WI38 (cell line): ENCODE measurements around the gene PKIG.

Source experiments
- H3K4me3 ChIP-seq: 2 replicates; pipeline ENCODE4 v1.5.1; 2011; ENCODE audit warnings: low read depth, mild to moderate bottlenecking, control low read depth, low read length
- CTCF ChIP-seq: IDR thresholded peaks from 2 replicates; pipeline ENCODE4 v1.5.1; 2012; ENCODE audit warnings: low read depth, mild to moderate bottlenecking, control low read depth, low read length

Gene PKIG

GRCh38 chr20:44542890-44543289 is 39.5 kb upstream of the PKIG start:
- no peak for TF ChIP-seq CTCF

GRCh38 chr20:44543358-44543757 is 39.0 kb upstream of the PKIG start:
- H3K4me3 ChIP-seq: no peak overlapping the region
- TF ChIP-seq CTCF: no peak

More at GRCh38 chr20:44542890-44543289, 39.5 kb upstream of the PKIG start:
- no peak overlapping the region for H3K4me3 ChIP-seq

GRCh38 chr20:44544263-44544662 is 38.1 kb upstream of the PKIG start:
- H3K4me3 ChIP-seq: no peak overlapping the region
- TF ChIP-seq CTCF: no peak

GRCh38 chr20:44547419-44547818 is 35.0 kb upstream of the PKIG start:
- H3K4me3 ChIP-seq: no peak overlapping the region

GRCh38 chr20:44549123-44549522 is 33.3 kb upstream of the PKIG start:
- no peak overlapping the region for H3K4me3 ChIP-seq
- no peak for TF ChIP-seq CTCF

More at GRCh38 chr20:44547419-44547818, 35.0 kb upstream of the PKIG start:
- no peak for TF ChIP-seq CTCF

GRCh38 chr20:44552050-44552449 is 30.3 kb upstream of the PKIG start:
- no peak overlapping the region for H3K4me3 ChIP-seq
- no peak for TF ChIP-seq CTCF

GRCh38 chr20:44552568-44552949 is 29.8 kb upstream of the PKIG start:
- TF ChIP-seq CTCF: no peak
- H3K4me3 ChIP-seq: no peak overlapping the region
